Body of pancreas (tissue), 4 donors: ENCODE measurements around the gene LRG1.
"Not testable (repeated sequence)": the region's sequence is repeated elsewhere in the genome, so short reads cannot be mapped to it uniquely, and the experiment has no call there.

Experiments used
- CTCF ChIP-seq, 7 experiments: fragments of 450-650 bp in 4 of 7; fragments of 200-600 bp in 3 of 7; sonication (generic) in 3 of 7; IDR thresholded peaks; one replicate each; pipeline ENCODE4 v1.5.1; 2016 to 2019; ENCODE audit warnings: antibody characterized with exemption in 7 of 7
- POLR2A ChIP-seq, 3 donors: fragments of 450-650 bp; IDR thresholded peaks; one replicate each; pipeline ENCODE4 v1.6.1; 2016; ENCODE audit warnings: antibody characterized with exemption in 3 of 3, mild to moderate bottlenecking in 2 of 3

GRCh38 chr19:4541806-4542145 lies 1.9 kb upstream of the LRG1 start:
- not testable (repeated sequence) for TF ChIP-seq CTCF, POLR2A (IDR thresholded peaks at IDR 0.05)
